Epithelial cell of prostate (primary cell): Measurements from ENCODE around the gene SLC2A6.

Experiments used
- DNase-seq: peaks from one replicate; pipeline ENCODE4 v3.0.0-alpha.2; 2011; ENCODE audit warnings: low read depth, low spot score
- H3K27ac ChIP-seq: fragments of 450-650 bp; 2 replicates; pipeline ENCODE4 v1.5.1; 2017; ENCODE audit warnings: mild to moderate bottlenecking

The SLC2A6 gene, protein sequence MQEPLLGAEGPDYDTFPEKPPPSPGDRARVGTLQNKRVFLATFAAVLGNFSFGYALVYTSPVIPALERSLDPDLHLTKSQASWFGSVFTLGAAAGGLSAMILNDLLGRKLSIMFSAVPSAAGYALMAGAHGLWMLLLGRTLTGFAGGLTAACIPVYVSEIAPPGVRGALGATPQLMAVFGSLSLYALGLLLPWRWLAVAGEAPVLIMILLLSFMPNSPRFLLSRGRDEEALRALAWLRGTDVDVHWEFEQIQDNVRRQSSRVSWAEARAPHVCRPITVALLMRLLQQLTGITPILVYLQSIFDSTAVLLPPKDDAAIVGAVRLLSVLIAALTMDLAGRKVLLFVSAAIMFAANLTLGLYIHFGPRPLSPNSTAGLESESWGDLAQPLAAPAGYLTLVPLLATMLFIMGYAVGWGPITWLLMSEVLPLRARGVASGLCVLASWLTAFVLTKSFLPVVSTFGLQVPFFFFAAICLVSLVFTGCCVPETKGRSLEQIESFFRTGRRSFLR

GRCh38 chr9:133478851-133479711 lies at the start of gene SLC2A6:
Gene SLC2A6 (minus strand): TSS chr9:133479099. CDS start chr9:133479059, 40 bp downstream.
- no peak for DNase-seq
- peak within 1 kb of the TSS; percentile 38 for H3K27ac ChIP-seq

GRCh38 chr9:133528001-133528875 lies 49.3 kb upstream of the SLC2A6 start:
- DNase-seq, result no peak
- H3K27ac ChIP-seq, result no peak overlapping the region

DNA sequence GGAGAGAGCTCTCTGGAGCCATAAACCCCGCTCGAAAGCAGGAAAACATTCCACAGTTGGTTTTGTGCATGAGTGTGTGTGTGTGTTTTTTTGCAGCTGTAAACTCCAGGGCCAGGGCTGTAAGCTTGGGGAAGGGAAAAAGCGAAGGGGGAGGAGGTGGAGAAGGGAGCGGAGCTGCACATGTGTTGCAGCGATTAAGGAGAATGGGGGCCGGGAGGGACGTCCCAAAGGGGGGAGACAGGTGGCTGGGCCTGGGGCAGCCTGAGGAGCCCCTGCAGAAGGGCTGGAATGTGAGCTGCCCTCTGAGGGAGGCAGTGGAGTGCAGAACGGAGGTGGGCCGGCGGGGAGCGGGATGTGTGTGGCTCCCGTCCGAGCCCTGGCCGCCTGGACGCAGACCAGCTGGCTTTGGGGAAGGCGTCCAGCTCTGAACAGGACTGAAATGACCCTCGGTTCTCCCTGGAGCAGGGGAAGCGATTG lies 48.6 kb upstream of the SLC2A6 start:
- no peak overlapping the region for H3K27ac ChIP-seq
- DNase-seq, result no peak

GRCh38 chr9:133526721-133527321 lies 47.9 kb upstream of the SLC2A6 start:
- H3K27ac ChIP-seq, result no peak overlapping the region
- DNase-seq, result no peak

DNA sequence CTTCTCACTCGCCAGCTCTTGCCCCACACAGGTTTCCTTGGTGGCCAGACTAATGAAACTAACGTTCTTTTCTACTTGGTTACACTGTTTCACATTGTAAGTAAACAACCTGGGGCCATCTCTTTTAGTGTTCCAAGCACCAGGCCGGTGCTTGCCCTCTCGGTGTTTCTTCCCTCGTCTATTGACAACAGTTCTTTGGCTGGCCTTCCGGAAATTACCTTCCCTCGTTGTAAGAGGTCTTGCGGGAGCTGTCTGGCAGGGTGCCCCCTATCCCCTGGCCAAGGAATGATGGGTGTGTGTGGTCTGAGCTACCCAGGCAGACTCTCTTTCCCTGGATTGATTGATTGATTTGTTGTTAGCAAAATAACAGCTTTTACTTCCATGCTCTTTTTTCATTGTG lies 46.8 kb upstream of the SLC2A6 start:
- no peak overlapping the region for H3K27ac ChIP-seq
- DNase-seq, result no peak

DNA sequence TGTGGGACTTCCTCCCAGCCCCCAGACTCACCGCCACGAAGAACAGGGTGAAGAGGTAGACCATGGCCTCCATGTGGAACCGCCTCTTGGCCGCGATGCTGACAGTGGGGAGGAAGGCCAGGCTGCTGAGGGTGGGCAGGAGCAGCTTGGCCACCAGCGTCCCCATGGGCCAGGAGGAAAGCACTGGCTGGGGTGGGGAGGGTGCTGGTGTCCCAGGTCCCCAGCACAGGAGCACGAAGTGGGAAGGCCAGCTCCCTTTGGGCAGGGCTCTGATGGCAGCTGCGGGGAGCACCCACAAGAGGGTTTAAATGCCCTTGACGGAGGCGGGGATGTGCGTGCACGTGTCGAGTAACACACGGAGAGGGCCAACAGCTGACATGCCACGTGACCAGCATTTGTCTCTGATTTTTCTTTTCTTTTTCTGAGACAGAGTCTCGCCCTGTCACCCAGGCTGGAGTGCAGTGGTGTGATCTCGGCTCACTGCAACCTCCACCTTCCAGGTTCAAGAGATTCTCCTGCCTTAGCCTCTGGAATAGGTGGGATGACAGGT lies 45.9 kb upstream of the SLC2A6 start, which contains the start of gene MYMK:
Gene MYMK (minus strand): TSS at position 281 of the 550 bp plus-strand sequence. CDS start 115 bp downstream, at position 166.
- no peak within 1 kb of the TSS for H3K27ac ChIP-seq
- no peak for DNase-seq

- H3K27ac ChIP-seq, result no peak overlapping the region
- no peak for DNase-seq
These were observed 45.2 kb upstream of the SLC2A6 start for GRCh38 chr9:133524146-133524545.

GRCh38 chr9:133523106-133523505 lies 44.2 kb upstream of the SLC2A6 start:
- no peak overlapping the region for H3K27ac ChIP-seq
- DNase-seq, result no peak

- H3K27ac ChIP-seq, result no peak overlapping the region
- DNase-seq, result no peak
These were observed 43.4 kb upstream of the SLC2A6 start for GRCh38 chr9:133522073-133522910.

GRCh38 chr9:133521122-133522072 lies 42.5 kb upstream of the SLC2A6 start:
- no peak for DNase-seq

DNA sequence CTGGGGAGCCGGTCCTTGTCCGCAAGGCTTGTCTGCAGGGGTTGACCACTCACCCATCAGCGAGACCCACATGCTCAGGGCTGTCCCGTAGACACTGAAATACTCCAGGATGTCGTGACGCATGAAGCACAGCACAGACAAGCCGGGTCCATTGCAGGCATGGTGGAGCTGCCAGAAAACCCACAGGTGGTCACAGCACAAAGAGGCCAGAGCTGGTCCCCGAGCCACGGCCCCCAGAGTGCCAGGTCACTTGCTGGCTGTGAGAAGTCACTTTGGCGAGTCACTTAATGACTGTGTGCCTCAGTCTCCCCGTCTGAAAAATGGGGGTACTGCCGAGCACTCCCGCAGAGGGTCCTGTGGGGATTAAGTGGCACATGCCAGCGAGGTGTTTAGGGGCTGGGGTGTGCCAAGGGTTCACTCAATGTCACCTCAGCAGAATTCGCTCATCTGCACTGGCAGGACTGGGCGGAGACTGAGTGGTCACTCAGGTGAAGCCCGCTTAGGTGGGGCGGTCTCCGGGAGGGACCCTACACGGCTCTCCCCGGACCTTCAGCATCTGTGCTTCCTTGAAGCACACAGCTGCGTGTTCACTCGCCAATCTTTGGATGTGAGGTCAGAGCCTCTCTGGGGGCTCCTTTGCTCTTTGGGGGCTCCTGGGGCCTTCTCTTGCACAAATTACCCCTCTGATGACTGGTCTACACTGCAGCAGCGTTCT lies 41.4 kb upstream of the SLC2A6 start:
- DNase-seq, result no peak
- no peak overlapping the region for H3K27ac ChIP-seq

More at GRCh38 chr9:133521122-133522072, 42.5 kb upstream of the SLC2A6 start:
- no peak overlapping the region for H3K27ac ChIP-seq

DNA sequence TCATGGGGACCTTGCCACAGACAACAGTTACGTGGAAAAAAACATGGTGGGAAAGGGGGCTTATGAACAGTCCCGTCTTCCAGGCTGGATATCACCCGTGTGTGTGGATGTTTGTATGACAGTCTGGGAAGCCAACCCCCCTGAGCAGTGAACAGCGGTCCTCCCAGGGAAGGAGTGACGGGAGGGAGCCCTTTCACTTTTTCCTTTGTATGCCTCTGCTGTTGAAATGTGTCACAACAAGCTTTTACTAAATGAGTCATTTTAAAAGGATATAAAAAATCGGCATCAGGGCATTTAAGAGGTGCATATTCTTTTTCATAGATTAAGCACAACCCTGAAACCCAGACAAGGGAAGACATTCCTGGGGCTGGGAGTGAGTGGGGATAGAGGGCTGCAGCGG lies 40.8 kb upstream of the SLC2A6 start:
- DNase-seq, result peak; percentile 14
- no peak overlapping the region for H3K27ac ChIP-seq

DNA sequence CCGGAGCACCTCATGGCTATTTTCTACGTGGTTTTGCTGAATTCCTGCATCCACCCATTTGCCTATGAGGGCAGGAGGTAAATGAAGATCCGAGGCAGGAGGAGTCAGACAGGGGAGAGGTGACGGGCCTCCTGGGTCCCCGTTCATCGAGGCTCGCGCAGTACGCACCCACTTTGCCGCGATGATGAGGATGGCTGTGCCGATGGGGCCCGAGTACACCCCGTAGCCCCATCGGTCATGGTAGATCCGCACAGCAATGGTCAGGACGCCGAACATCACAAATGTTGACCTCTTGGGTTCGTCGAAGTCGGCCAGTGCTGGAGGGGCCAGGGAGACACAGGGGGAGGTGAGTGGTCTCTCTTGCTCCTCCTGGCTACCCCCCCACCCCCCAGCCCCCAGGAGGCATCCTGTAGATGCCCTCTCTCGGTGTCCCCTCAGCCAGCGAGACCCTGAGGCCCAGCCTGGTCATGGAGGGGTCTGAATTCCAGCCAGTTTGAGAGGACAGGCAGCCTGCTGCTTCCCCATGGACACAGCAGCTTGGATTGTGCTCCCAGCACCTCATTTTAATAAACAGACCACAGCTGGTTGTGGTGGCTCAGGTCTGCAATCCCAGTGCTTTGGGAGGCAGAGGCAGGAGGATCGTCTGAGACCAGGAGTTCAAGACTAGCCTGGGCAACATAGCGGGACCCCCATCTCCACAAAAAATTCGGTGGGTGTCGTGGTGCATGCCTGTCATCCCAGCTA lies 40.0 kb upstream of the SLC2A6 start:
- DNase-seq, result no peak
- no peak overlapping the region for H3K27ac ChIP-seq

DNA sequence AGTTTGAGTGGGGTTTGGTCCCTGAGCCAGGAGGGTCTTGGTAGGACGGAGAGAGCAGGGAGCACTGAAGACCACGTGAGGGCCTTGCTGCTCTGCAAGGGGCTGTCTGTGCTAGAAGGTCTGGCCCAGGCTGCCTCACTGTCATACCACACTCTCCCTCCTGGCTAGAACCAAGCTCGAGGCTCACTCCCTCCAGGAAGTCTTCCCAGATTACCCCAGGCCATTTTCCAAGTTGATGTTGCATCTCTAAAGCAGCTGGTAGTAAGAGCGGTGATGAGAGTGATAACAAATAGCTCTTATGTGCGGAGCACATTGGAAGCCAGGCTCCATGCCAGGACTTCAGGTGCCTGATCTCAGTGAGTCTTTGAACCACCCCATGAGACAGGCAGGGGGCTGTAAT lies 39.3 kb upstream of the SLC2A6 start:
- H3K27ac ChIP-seq, result no peak overlapping the region
- no peak for DNase-seq

- DNase-seq, result no peak
- H3K27ac ChIP-seq, result no peak overlapping the region
These were observed 38.8 kb upstream of the SLC2A6 start for GRCh38 chr9:133517711-133518110.

GRCh38 chr9:133516961-133517350 lies 38.1 kb upstream of the SLC2A6 start:
- no peak overlapping the region for H3K27ac ChIP-seq
- DNase-seq, result no peak
